Measurements from ENCODE around the gene FXN.
A peak's percentile ranks its signal among the peaks of the same experiment; 100 is the strongest.
"Not testable (repeated sequence)": the region's sequence is repeated elsewhere in the genome, so short reads cannot be mapped to it uniquely, and the experiment has no call there.

The FXN gene

DNA sequence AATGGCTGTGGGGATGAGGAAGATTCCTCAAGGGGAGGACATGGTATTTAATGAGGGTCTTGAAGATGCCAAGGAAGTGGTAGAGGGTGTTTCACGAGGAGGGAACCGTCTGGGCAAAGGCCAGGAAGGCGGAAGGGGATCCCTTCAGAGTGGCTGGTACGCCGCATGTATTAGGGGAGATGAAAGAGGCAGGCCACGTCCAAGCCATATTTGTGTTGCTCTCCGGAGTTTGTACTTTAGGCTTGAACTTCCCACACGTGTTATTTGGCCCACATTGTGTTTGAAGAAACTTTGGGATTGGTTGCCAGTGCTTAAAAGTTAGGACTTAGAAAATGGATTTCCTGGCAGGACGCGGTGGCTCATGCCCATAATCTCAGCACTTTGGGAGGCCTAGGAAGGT is 1.2 kb downstream of the FXN start:
- Mint-ChIP-seq H3K27ac (peak overlapping the region; percentile 88), H3K36me3 (ENCODE audit: low read depth) (peaks cover 8% of the 10 kb centered on the region), H3K4me1 (ENCODE audit: low read depth) (peaks cover 8% of the 10 kb centered on the region), H3K27me3 (ENCODE audit: low read depth) (no peaks in the 10 kb centered on the region), H3K9me3 (no peaks in the 10 kb centered on the region), H3K4me3 (peak overlapping the region; percentile 92)

DNA sequence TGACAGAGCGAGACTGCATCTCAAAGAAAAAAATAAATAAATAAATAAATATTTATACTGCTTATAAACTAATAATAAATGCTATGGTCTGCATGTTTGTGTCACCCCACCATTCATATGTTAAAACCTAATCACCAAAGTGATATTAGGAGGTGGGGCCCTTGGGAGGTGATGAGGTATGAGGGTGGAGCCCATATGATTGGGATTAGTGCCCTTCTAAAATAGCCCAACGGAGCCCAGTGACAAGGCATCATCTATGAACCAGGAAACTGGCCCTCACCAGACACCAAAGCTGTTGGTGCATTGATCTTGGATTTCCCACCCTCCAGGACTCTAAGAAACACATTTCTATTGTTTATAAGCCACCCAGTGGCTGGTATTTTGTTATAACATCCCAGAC is 5.1 kb downstream of the FXN start:
- Mint-ChIP-seq H3K27ac (no peak overlapping the region), H3K9me3 (no peaks in the 10 kb centered on the region), H3K4me3 (no peak overlapping the region), H3K27me3 (ENCODE audit: low read depth) (no peaks in the 10 kb centered on the region), H3K36me3 (ENCODE audit: low read depth) (peaks cover 8% of the 10 kb centered on the region), H3K4me1 (ENCODE audit: low read depth) (peaks cover 22% of the 10 kb centered on the region)

DNA sequence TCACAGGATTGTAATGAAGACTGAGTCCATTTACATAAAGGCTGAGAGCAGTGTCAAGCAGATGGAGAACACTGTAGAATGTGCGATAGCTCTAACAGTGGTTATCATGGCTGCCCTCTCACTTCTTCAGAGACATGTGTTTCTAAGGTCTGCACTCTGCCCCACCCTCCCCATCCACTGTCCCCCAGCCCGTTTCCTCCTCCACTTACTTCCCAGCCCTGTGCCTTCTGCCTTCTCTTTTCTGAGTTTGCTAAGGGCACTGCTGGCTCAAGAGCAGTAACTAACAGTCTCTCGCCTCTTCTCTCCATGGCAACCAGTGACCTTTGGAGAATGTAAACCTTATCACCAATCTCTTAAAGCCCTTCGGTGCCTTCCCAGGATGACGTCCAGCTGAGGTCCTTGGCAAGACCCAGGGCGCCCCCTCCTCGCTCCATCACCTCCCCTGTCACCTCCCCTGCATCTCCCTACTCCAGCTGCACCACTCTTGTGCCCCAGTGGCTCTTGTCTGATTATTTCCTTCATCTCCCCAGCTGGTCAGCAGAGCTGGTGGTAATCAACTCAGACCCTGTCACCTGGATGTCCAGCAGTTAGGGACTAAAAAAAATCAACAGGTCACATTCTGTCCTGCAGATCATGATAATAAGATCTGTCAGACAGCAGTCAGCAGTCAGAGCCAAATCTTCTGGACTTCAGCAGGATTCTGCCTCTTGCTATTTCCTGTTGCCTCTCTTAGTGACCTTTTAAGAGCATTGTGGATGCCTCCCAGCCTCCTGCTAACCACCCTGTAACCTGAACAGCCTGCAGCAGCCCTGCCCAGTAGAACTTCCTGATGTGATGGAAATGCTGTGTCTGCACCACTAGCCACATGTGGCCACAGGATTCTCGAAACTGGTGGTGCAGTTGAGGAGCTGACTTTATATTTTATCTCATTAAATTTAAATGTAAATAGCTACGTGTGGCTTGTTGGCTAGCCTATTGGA is 9.0 kb downstream of the FXN start:
- Mint-ChIP-seq H3K27me3 (ENCODE audit: low read depth) (no peaks in the 10 kb centered on the region), H3K27ac (peak overlapping the region; percentile 36), H3K4me1 (ENCODE audit: low read depth) (peaks cover 21% of the 10 kb centered on the region), H3K9me3 (no peaks in the 10 kb centered on the region), H3K4me3 (peak overlapping the region; percentile 25), H3K36me3 (ENCODE audit: low read depth) (peaks cover 10% of the 10 kb centered on the region)

DNA sequence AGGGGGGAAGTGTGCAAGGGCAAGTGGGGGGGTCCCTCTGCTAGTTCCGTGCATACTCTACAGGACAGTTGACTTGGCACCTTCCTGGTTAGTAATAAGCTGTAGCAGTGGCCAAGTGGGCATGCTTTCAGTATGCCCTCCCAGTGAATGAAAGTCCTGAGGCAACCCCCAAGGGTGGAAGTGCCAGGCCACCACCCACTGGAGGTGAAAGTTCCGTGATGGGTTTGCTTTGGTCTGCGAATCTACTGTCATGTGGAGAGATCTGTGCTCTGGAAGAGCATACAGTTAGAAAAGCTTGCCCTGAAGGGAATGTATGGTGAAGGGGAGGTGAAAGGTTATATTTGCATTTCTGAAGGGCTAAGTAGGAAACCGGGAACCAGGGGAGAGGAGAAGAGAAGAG is 10.3 kb downstream of the FXN start:
- Mint-ChIP-seq H3K27ac (no peak overlapping the region), H3K4me1 (ENCODE audit: low read depth) (peaks cover 21% of the 10 kb centered on the region), H3K4me3 (no peak overlapping the region), H3K9me3 (no peaks in the 10 kb centered on the region), H3K27me3 (ENCODE audit: low read depth) (no peaks in the 10 kb centered on the region), H3K36me3 (ENCODE audit: low read depth) (peaks cover 10% of the 10 kb centered on the region)

DNA sequence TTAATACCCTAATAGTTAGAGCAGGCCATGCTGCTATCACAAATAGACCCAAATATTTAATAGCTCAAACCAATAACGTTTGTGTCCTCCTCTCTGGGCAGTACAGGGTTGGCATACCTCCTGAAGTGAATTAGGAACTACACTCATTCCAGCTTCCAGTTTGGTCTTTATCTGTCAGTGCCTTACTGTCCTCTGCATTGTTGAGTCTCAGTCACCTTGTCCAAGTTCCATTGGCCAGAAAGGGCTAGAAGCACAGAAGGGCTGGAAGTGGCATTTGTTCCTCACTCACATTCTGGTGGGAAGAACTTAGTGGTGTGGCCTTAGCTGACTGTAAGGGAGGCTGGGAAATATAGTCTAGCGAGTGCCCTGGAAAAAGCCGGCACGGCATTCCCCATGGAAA is 11.2 kb downstream of the FXN start:
- no peaks in the 10 kb centered on the region for H3K9me3 Mint-ChIP-seq
- no peak overlapping the region for H3K27ac Mint-ChIP-seq
- no peak overlapping the region for H3K4me3 Mint-ChIP-seq
- H3K36me3 Mint-ChIP-seq (ENCODE audit: low read depth): peaks cover 10% of the 10 kb centered on the region
- H3K27me3 Mint-ChIP-seq (ENCODE audit: low read depth): no peaks in the 10 kb centered on the region
- H3K4me1 Mint-ChIP-seq (ENCODE audit: low read depth): peaks cover 21% of the 10 kb centered on the region

DNA sequence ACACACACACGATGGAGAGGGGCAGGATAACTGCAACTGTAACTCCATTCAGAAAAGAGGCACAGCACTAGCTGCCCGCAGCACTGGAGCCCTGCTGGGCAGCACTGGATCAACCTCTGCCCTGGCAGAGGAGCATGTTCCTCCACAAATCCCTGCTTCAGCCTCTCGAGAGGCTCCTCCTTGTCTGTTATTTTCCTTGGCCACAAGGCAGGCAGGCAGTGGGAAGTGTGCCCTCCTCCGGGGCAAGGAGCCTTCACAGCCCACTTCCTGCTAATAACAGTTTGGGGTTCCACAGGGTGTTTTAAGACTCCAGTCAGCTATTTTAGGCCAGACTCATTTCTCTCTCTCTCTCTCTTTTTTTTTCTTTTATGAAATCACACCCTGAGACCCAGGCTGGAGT is 11.8 kb downstream of the FXN start:
- no peak overlapping the region for H3K4me3 Mint-ChIP-seq
- no peaks in the 10 kb centered on the region for H3K9me3 Mint-ChIP-seq
- H3K4me1 Mint-ChIP-seq (ENCODE audit: low read depth): peaks cover 21% of the 10 kb centered on the region
- peaks cover 10% of the 10 kb centered on the region for H3K36me3 Mint-ChIP-seq (ENCODE audit: low read depth)
- H3K27me3 Mint-ChIP-seq (ENCODE audit: low read depth): no peaks in the 10 kb centered on the region
- H3K27ac Mint-ChIP-seq: no peak overlapping the region

DNA sequence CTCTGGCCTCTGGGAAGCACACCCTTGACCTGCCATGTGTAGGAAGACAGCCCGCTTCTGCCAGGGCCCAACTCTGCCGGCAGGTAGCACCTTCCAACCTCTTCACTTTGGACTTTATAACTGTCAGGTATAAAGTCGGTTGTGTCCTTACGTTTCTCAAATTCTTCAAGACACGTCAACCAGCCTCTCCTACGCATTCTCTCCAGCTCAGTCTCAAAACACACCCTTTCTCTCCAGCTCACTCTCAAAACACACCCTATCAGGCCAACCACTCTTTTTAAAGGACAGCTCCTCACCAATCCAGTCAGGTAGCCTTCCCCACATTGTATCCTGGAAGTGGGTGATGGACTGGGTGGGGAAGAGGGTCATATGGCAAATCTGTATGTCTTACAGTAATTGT is 13.5 kb downstream of the FXN start:
- no peaks in the 10 kb centered on the region for H3K9me3 Mint-ChIP-seq
- H3K4me3 Mint-ChIP-seq: no peak overlapping the region
- no peaks in the 10 kb centered on the region for H3K27me3 Mint-ChIP-seq (ENCODE audit: low read depth)
- H3K36me3 Mint-ChIP-seq (ENCODE audit: low read depth): peaks cover 13% of the 10 kb centered on the region
- no peak overlapping the region for H3K27ac Mint-ChIP-seq
- peaks cover 18% of the 10 kb centered on the region for H3K4me1 Mint-ChIP-seq (ENCODE audit: low read depth)

DNA sequence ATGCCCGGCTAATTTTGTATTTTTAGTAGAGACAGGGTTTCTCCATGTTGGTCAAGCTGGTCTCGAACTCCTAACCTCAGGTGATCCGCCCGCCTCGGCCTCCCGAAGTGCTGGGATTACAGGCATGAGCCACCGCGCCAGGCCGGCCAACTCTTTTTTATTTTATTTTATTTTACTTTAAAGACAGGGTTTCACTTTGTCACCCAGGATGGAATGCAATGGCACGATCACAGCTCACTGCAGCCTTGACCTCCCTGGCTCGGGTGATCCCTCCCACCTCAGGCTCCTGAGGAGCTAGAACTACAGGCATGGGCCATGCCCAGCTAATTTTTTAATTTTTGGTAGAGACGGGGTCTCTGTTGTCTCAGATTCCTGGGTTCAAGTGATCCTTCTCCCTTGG is 15.4 kb downstream of the FXN start:
- H3K36me3 Mint-ChIP-seq (ENCODE audit: low read depth): peaks cover 13% of the 10 kb centered on the region
- not testable (repeated sequence) for H3K4me1 Mint-ChIP-seq (ENCODE audit: low read depth); H3K27ac Mint-ChIP-seq; H3K27me3 Mint-ChIP-seq (ENCODE audit: low read depth); H3K4me3 Mint-ChIP-seq; H3K9me3 Mint-ChIP-seq

DNA sequence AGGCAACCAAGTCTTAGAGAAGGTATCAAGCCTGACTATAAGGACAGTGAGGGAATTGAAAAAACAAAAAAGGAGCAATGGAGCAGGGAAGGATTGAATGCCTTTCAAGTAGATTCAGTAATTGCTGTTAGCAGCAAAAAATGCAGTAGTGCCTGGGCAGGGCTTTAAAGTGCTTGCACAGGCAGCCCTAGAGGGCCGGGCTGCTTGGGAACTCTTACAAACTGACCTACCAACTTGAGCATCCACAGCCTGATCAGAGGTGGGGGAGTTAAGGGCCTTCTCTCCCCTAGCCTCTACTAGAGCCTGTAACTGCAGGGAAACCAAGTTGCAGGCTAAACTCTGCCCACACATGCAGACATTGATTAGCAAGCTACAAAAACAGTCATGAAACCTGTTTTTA is 19.4 kb downstream of the FXN start:
- Mint-ChIP-seq H3K4me1 (ENCODE audit: low read depth) (peaks cover 4% of the 10 kb centered on the region), H3K4me3 (no peak overlapping the region), H3K9me3 (no peaks in the 10 kb centered on the region), H3K36me3 (ENCODE audit: low read depth) (peaks cover 8% of the 10 kb centered on the region), H3K27ac (no peak overlapping the region), H3K27me3 (ENCODE audit: low read depth) (no peaks in the 10 kb centered on the region)

DNA sequence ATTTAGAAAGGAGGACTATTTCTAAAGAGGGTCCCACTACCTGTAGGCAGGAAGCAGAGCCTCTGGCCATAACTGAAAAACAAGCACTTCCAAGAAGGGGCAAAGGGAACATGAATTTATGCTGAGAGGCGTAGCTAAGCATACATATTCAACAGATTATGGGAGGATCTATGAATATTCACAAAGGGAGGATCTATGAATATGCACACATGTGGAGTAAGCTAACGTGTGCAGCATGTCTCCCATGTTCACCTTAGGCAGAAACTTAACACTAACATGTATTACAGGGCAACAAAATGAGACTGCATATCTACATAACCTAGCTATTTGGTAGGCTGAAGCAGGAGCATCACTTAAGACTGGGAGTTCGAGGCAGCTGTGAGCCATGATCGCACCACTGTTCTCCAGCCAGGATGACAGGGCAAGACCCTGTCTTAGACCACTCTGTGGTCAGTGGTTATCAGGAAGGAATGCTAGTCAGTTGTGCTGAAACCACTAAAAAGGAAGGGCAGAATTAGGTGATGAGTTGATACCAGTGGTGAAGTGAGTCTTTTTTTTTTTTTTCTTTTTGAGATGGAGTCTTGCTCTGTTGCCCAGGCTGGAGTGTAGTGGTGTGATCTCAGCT is 20.8 kb downstream of the FXN start:
- Mint-ChIP-seq H3K27me3 (ENCODE audit: low read depth) (no peaks in the 10 kb centered on the region), H3K36me3 (ENCODE audit: low read depth) (peaks cover 11% of the 10 kb centered on the region), H3K9me3 (no peaks in the 10 kb centered on the region), H3K4me1 (ENCODE audit: low read depth) (peaks cover 11% of the 10 kb centered on the region), H3K4me3 (no peak overlapping the region), H3K27ac (no peak overlapping the region)

DNA sequence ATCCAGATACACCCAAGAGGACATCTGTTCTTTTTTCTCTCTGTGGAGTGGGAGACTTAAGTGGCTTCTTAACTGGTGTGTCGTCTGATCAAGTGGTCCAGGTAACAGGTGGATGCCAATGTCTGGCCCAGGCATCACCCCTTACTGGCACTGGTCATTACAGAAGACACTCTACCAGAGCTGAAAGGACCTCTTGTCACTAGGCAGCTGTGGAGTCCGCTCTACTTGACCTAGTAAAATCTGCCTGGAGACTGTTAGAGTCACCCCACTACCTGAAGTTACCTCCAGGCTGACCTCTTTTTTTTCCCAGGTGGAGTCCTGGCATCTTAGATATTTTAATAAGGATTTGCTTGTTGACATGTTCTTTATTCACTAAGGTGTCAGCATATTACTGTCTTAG is 22.5 kb downstream of the FXN start:
- Mint-ChIP-seq H3K27me3 (ENCODE audit: low read depth) (no peaks in the 10 kb centered on the region), H3K4me3 (no peak overlapping the region), H3K36me3 (ENCODE audit: low read depth) (peaks cover 11% of the 10 kb centered on the region), H3K4me1 (ENCODE audit: low read depth) (peaks cover 11% of the 10 kb centered on the region), H3K9me3 (no peaks in the 10 kb centered on the region), H3K27ac (no peak overlapping the region)

DNA sequence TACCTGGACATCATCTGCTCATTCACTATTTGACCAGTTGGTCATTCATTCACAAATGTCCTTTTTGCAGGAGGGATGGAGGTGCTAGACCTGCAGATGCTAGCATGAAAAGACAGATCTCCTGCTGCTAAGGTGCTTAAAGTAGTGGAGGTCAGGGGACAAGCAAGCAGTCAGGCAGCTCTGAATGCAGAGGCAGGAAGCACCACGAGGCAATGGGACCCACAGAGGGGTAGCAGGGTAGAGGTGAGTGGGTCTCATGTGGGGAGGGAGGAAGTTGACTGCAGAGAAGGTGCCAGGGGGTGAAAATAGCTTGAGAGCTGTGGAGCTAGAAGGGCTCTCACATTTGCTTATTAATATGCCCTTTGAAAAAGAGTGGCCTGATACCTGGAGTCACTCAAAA is 25.2 kb downstream of the FXN start:
- Mint-ChIP-seq H3K27me3 (ENCODE audit: low read depth) (no peaks in the 10 kb centered on the region), H3K27ac (peak overlapping the region; percentile 31), H3K4me3 (no peak overlapping the region), H3K4me1 (ENCODE audit: low read depth) (peaks cover 12% of the 10 kb centered on the region), H3K36me3 (ENCODE audit: low read depth) (peaks cover 10% of the 10 kb centered on the region), H3K9me3 (no peaks in the 10 kb centered on the region)

DNA sequence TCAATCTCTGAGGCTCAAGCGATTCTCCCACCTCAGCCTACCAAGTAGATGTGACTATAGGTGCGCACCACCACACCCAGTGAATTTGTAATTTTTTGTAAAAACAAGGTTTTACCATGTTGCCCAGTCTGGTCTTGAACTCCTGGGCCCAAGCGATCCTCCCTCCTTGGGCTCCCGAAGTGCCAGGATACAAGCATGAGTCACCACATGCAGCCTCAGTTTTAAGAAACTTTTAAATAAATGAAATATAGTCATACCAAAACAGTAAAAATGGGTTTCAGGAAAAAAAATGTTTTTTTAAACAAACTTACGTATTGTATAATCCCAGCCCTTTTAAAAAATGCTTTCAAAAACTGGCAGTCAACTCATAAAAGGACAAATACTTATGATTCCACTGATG is 26.6 kb downstream of the FXN start:
- no peaks in the 10 kb centered on the region for H3K27me3 Mint-ChIP-seq (ENCODE audit: low read depth)
- H3K27ac Mint-ChIP-seq: no peak overlapping the region
- H3K4me1 Mint-ChIP-seq (ENCODE audit: low read depth): peaks cover 12% of the 10 kb centered on the region
- H3K9me3 Mint-ChIP-seq: no peaks in the 10 kb centered on the region
- H3K36me3 Mint-ChIP-seq (ENCODE audit: low read depth): peaks cover 10% of the 10 kb centered on the region
- no peak overlapping the region for H3K4me3 Mint-ChIP-seq

DNA sequence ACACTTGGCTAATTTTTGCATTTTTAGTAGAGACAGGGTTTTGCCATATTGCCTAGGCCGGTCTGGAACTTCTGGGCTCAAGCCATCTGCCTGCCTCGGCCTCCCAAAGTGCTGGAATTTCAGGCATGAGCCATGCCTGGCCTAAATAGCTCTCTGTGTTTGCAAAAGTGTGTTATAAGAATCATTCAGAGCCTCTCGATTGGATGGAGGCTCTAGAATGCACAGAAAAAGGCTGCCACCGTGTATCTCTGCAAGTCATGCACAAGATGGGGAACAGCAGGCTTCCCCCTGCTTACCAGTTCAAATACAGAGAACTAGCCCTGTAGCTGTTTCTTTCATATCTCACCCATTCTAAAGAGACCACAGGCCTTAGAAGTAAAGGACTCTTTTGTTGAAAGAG is 28.3 kb downstream of the FXN start:
- Mint-ChIP-seq H3K4me3 (no peak overlapping the region), H3K9me3 (no peaks in the 10 kb centered on the region), H3K27ac (no peak overlapping the region), H3K27me3 (ENCODE audit: low read depth) (no peaks in the 10 kb centered on the region), H3K36me3 (ENCODE audit: low read depth) (peaks cover 7% of the 10 kb centered on the region), H3K4me1 (ENCODE audit: low read depth) (peaks cover 12% of the 10 kb centered on the region)

DNA sequence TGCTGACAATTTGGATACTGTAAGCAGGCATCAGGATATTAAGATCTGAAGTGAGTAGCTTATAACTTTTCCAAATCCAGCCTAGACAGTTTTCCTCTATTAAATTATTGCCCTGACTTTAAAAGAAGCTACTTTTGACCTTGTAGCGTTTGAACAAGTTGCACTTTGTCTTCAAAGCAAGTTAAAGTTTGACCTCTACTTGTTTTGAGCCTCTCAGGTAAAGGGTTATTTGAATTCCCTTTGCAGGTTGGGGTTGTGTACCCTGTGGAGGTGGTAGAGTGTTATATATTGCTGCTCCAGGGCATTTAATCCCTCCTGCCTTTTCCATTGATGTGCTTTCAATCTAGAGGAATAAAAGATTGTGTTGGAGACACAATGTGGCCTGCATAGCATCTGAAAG is 30.1 kb downstream of the FXN start:
- Mint-ChIP-seq H3K27ac (no peak overlapping the region), H3K4me3 (no peak overlapping the region), H3K36me3 (ENCODE audit: low read depth) (peaks cover 5% of the 10 kb centered on the region), H3K9me3 (no peaks in the 10 kb centered on the region), H3K4me1 (ENCODE audit: low read depth) (peaks cover 4% of the 10 kb centered on the region), H3K27me3 (ENCODE audit: low read depth) (no peaks in the 10 kb centered on the region)

Data from T-helper 1 cell treated with Interleukin-12 subunit alpha and Interleukin-12 subunit beta and Interleukin-4 antibody, amounts not matched to agents 30 μg/mL and 1 μg/mL, for 36 hours (primary cell).